ENCODE measurements around the gene MISP.

DNA sequence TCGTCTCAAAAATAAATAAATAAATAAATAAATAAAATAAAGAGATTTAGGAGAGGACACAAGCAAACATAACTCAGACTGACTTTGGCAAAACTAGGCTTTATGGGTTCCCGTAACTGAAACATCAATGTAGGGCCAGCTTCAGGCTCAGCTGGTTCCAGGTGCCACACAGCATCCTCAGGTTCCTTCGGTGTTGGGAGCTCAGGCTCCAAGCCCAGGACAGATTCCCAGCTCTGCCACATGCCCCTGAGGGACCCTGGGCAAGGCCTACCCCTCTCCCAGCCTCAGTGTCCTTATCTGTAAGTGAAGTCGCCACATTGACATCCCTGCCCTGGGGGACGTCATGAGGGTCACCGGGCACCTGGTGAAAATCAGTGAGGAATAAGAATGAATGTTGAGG is 18.7 kb downstream of the MISP start:
- TF ChIP-seq, protein P1, sequence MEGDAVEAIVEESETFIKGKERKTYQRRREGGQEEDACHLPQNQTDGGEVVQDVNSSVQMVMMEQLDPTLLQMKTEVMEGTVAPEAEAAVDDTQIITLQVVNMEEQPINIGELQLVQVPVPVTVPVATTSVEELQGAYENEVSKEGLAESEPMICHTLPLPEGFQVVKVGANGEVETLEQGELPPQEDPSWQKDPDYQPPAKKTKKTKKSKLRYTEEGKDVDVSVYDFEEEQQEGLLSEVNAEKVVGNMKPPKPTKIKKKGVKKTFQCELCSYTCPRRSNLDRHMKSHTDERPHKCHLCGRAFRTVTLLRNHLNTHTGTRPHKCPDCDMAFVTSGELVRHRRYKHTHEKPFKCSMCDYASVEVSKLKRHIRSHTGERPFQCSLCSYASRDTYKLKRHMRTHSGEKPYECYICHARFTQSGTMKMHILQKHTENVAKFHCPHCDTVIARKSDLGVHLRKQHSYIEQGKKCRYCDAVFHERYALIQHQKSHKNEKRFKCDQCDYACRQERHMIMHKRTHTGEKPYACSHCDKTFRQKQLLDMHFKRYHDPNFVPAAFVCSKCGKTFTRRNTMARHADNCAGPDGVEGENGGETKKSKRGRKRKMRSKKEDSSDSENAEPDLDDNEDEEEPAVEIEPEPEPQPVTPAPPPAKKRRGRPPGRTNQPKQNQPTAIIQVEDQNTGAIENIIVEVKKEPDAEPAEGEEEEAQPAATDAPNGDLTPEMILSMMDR (IDR thresholded peaks at IDR 0.05), result no peak
- TF ChIP-seq POLR2A (IDR thresholded peaks at IDR 0.05) (no peak), POLR2AphosphoS5 (IDR thresholded peaks at IDR 0.05) (no peak), EP300 (IDR thresholded peaks at IDR 0.05) (no peak)
